IMR-90 (cell line): ENCODE measurements around the gene CTNNA1. TPM values are rescaled to one million over a fixed set of nuclear protein-coding genes. Genes with fewer than 3 reads are reported as not detected.

Experiments
- ATAC-seq: fragments of 200-7000 bp; cut with Tn5 transposase; 2 replicates; pipeline ENCODE4 v1.9.1; 2020; ENCODE audit warnings: low read depth, mild to moderate bottlenecking, moderate library complexity
- BruUV-seq: library from RNA; stranded (reverse); fragments of 400-500 nt; replicated peaks from 2 replicates; lab custom pipeline; 2021; lab: Mats Ljungman, UMichigan
- CTCF ChIA-PET: fragments of 300-600 bp; formaldehyde crosslinking; extraction: SDS; loops from one replicate; lab custom pipeline; 2021; ENCODE audit warnings: antibody characterized with exemption; lab: Yijun Ruan, JAX
- POLR2A ChIA-PET: fragments of 300-600 bp; sonication (Branson Sonifier 250); formaldehyde crosslinking; loops from one replicate; lab custom pipeline; 2022; ENCODE audit warnings: antibody characterized with exemption; ENCODE audit not compliant: unreplicated experiment; lab: Charles Lee
- DNase-seq: peaks from one replicate; pipeline ENCODE4 v3.0.0; 2013
- H2AFZ ChIP-seq: replicated peaks from 2 replicates; pipeline ENCODE3; 2013; ENCODE audit warnings: low read length, mild to moderate bottlenecking; ENCODE audit not compliant: poor library complexity
- H2AK5ac ChIP-seq: 2 replicates; pipeline ENCODE4 v1.6.1; 2013; ENCODE audit warnings: low read depth, low read length, inconsistent platforms
- H2AK9ac ChIP-seq: replicated peaks from 2 replicates; pipeline ENCODE3; 2013; ENCODE audit warnings: mild to moderate bottlenecking, low read depth, low read length, moderate library complexity; ENCODE audit not compliant: poor library complexity
- H2BK120ac ChIP-seq: 2 replicates; pipeline ENCODE4 v1.6.1; 2013; ENCODE audit warnings: low read depth, low read length, inconsistent platforms
- H2BK15ac ChIP-seq: 3 replicates; pipeline ENCODE4 v1.6.1; 2013; ENCODE audit warnings: low read depth, low read length, inconsistent platforms
- H2BK20ac ChIP-seq: 2 replicates; pipeline ENCODE4 v1.6.1; 2013; ENCODE audit warnings: low read depth, mild to moderate bottlenecking, inconsistent platforms, low read length, moderate library complexity
- H2BK5ac ChIP-seq: 2 replicates; pipeline ENCODE4 v1.6.1; 2013; ENCODE audit warnings: mild to moderate bottlenecking, low read depth, low read length, inconsistent platforms; ENCODE audit not compliant: poor library complexity, severe bottlenecking
- H3K14ac ChIP-seq: replicated peaks from 2 replicates; pipeline ENCODE4 v1.6.1; 2013; ENCODE audit warnings: low read depth, low read length, inconsistent platforms
- H3K18ac ChIP-seq: 2 replicates; pipeline ENCODE4 v1.6.1; 2013; ENCODE audit warnings: low read depth, low read length, control low read depth
- H3K23ac ChIP-seq: 2 replicates; pipeline ENCODE4 v1.6.1; 2013; ENCODE audit warnings: low read depth, low read length, inconsistent platforms
- H3K27ac ChIP-seq: 2 replicates; pipeline ENCODE4 v1.5.1; 2013; ENCODE audit warnings: mild to moderate bottlenecking, control low read depth, low read length; ENCODE audit not compliant: insufficient read depth
- H3K27me3 ChIP-seq: 2 replicates; pipeline ENCODE4 v1.6.1; 2013; ENCODE audit warnings: low read length; ENCODE audit not compliant: control insufficient read depth, insufficient read depth
- H3K36me3 ChIP-seq: 2 replicates; pipeline ENCODE4 v1.6.1; 2013; ENCODE audit warnings: low read length, mixed read lengths; ENCODE audit not compliant: control insufficient read depth, insufficient read depth
- H3K4ac ChIP-seq: 2 replicates; pipeline ENCODE4 v1.6.1; 2013; ENCODE audit warnings: low read depth, low read length, inconsistent platforms
- H3K4me1 ChIP-seq: 2 replicates; pipeline ENCODE4 v1.6.1; 2013; ENCODE audit warnings: low read length, mixed read lengths; ENCODE audit not compliant: control insufficient read depth, insufficient read depth
- H3K4me2 ChIP-seq: 2 replicates; pipeline ENCODE4 v1.6.1; 2013; ENCODE audit warnings: low read depth, mild to moderate bottlenecking, control low read depth, low read length, moderate library complexity
- H3K4me3 ChIP-seq: 2 replicates; pipeline ENCODE4 v1.5.1; 2013; ENCODE audit warnings: low read depth, mild to moderate bottlenecking, control low read depth, low read length, moderate library complexity; ENCODE audit not compliant: insufficient read depth
- H3K56ac ChIP-seq: 2 replicates; pipeline ENCODE4 v1.6.1; 2013; ENCODE audit warnings: low read length, inconsistent platforms; ENCODE audit not compliant: insufficient read depth; ENCODE audit errors: extremely low read depth
- H3K79me1 ChIP-seq, 2 experiments: 2 replicates each; pipeline ENCODE4 v1.6.1; 2013; ENCODE audit warnings: low read length in 2 of 2, inconsistent platforms in 1 of 2, low read depth in 1 of 2
- H3K9ac ChIP-seq: 2 replicates; pipeline ENCODE4 v1.6.1; 2013; ENCODE audit warnings: low read depth, low read length, control low read depth
- H3K9me1 ChIP-seq: 2 replicates; pipeline ENCODE4 v1.6.1; 2013; ENCODE audit warnings: low read length, inconsistent platforms; ENCODE audit not compliant: insufficient read depth
- H3K9me3 ChIP-seq: 2 replicates; pipeline ENCODE4 v1.6.1; 2013; ENCODE audit warnings: low read length; ENCODE audit not compliant: control insufficient read depth, insufficient read depth
- H4K20me1 ChIP-seq: 2 replicates; pipeline ENCODE4 v1.6.1; 2013; ENCODE audit warnings: low read length, inconsistent platforms; ENCODE audit not compliant: insufficient read depth
- H4K5ac ChIP-seq: 2 replicates; pipeline ENCODE4 v1.6.1; 2013; ENCODE audit warnings: mild to moderate bottlenecking, low read depth, low read length, control low read depth
- H4K8ac ChIP-seq, 2 experiments: 2 replicates each; pipeline ENCODE4 v1.6.1; 2013; ENCODE audit warnings: low read depth in 2 of 2, low read length in 2 of 2, control low read depth in 1 of 2, inconsistent platforms in 1 of 2
- H4K91ac ChIP-seq: 2 replicates; pipeline ENCODE4 v1.6.1; 2013; ENCODE audit warnings: low read depth, low read length, inconsistent platforms; ENCODE audit not compliant: insufficient read depth
- CTCF ChIP-seq: conservative IDR thresholded peaks from 2 replicates; pipeline ENCODE4 v1.5.1; 2012; ENCODE audit warnings: mild to moderate bottlenecking, low read depth, low read length, improper control_type of control experiment
- ELK1 ChIP-seq: fragments of 150-350 bp; IDR thresholded peaks from 2 replicates; pipeline ENCODE4 v1.6.1; 2016; ENCODE audit warnings: low read depth, mild to moderate bottlenecking, low read length, moderate library complexity, borderline replicate concordance
- POLR2A ChIP-seq: IDR thresholded peaks from 2 replicates; pipeline ENCODE4 v1.6.1; 2012; ENCODE audit warnings: mild to moderate bottlenecking, low read depth, low read length
- WGBS, 2 experiments: methylation state at CpG; one replicate each; pipeline versions ENCODE4 v1.1.5 to v1.1.7; 2013; ENCODE audit warnings: missing lambda C conversion rate in 2 of 2; ENCODE audit not compliant: insufficient read length in 1 of 2; ENCODE audit errors: extremely low coverage in 2 of 2; 5-methylcytosine and 5-hydroxymethylcytosine counted together
- dilution Hi-C: fragments of 300-500 bp; cut with HindIII; formaldehyde crosslinking; loops from one replicate; pipeline ENCODE4 v1.14.3; 2018; ENCODE audit warnings: low sequenced_read_pairs; ENCODE audit not compliant: unreplicated experiment
- in situ Hi-C: fragments of 300-500 bp; cut with MboI; formaldehyde crosslinking; loops from 3 replicates; pipeline ENCODE4 v1.14.3; 2019; ENCODE audit warnings: low sequenced_read_pairs, inconsistent platforms, mixed read lengths
- intact Hi-C: fragments of 100-400 bp; cut with micrococcal nuclease; formaldehyde crosslinking; loops from 2 replicates; pipeline ENCODE4 v1.10.0; 2022
- polyA plus RNA-seq, 3 experiments: library from polyadenylated mRNA; depleted of rRNA; stranded (reverse); fragments of >200 nt; gene quantifications; 2 replicates each; pipeline ENCODE4 v1.2.3, GENCODE V29; 2012; ENCODE audit warnings: low replicate concordance in 1 of 3
- total RNA-seq: library from RNA; depleted of rRNA; stranded (reverse); fragments of >200 nt; gene quantifications from 2 replicates; pipeline ENCODE4 v1.2.3, GENCODE V29; 2012

CTNNA1 gene
- total and polyA plus RNA-seq, 2 of the 4 experiments (the other 2 are of a cell fraction): 220 to 471 TPM

- TF ChIP-seq CTCF: no peak
- TF ChIP-seq POLR2A: no peak
Observed at GRCh38 chr5:138874771-138875551, 121.7 kb downstream of the CTNNA1 start, which contains the start of gene LRRTM2 (continued).

GRCh38 chr5:138875552-138875875 lies 122.3 kb downstream of the CTNNA1 start:
- H3K9me1 ChIP-seq: peaks cover 22% of the 10 kb centered on the region
- dilution Hi-C loops (no loop called here), intact Hi-C loops (no loop called here), in situ Hi-C loops (no loop called here)
- 0 out of 2 replicates have a peak overlapping the region, but pooled peaks have one; percentile 14 for H3K18ac ChIP-seq
- H2AK5ac ChIP-seq: no peak overlapping the region
- H2AFZ ChIP-seq: no peak overlapping the region
- H4K8ac ChIP-seq: peak overlapping the region in 1 of 2 experiments; percentile 18; a peak in 1 of 4 replicates
- no peak overlapping the region for H2BK20ac ChIP-seq
- peak overlapping the region; percentile 2; the same call in 1 of the 2 replicates for H2BK120ac ChIP-seq
- no peak for DNase-seq
- H2AK9ac ChIP-seq: no peak overlapping the region
- peak; percentile 19 for ATAC-seq
- BruUV-seq: no TSS peak
- H3K27me3 ChIP-seq: no peaks in the 10 kb centered on the region
- H4K20me1 ChIP-seq: peaks cover 87% of the 10 kb centered on the region
- H3K23ac ChIP-seq: peak overlapping the region; percentile 10; the same call in 1 of the 2 replicates
- H3K4me3 ChIP-seq: peak overlapping the region; percentile 23; the same call in 1 of the 2 replicates
- no peak overlapping the region for H3K56ac ChIP-seq
- 50% methylated on average over 2 of the region's 2 CpGs; no CpG with 5 or more reads in 1 of the 2 experiments for WGBS, 2 experiments
- CTCF ChIA-PET: no interaction called here
- TF ChIP-seq ELK1: no peak
- peaks cover 21% of the 10 kb centered on the region for H3K4me1 ChIP-seq
- peak overlapping the region; percentile 39; the same call in 1 of the 2 replicates for H3K27ac ChIP-seq
- H4K91ac ChIP-seq: no peak overlapping the region
- POLR2A ChIA-PET: interaction anchor here (0.7 kb wide), 1 partner anchor 419 kb away, joined by 3 read pairs; no protein-coding TSS in a partner anchor
- H2BK5ac ChIP-seq: peak overlapping the region; percentile 31
- H3K4ac ChIP-seq: no peak overlapping the region
- peak overlapping the region; percentile 92 for H3K4me2 ChIP-seq
- H3K9ac ChIP-seq: no peak overlapping the region
- peaks cover 3% of the 10 kb centered on the region; the same call in 1 of the 2 replicates for H3K36me3 ChIP-seq
- H3K14ac ChIP-seq: peak overlapping the region; percentile 3; the same call in 1 of the 2 replicates
- H3K79me1 ChIP-seq: peaks cover 51 to 83% of the 10 kb centered on the region in 2 experiments
- peak overlapping the region; percentile 8; the same call in 1 of the 2 replicates for H4K5ac ChIP-seq
- no peaks in the 10 kb centered on the region for H3K9me3 ChIP-seq
- H2BK15ac ChIP-seq: no peak overlapping the region
